HepG2 (cell line): ENCODE data around the gene PGS1.

ENCODE experiments used
- BRD4 ChIP-seq: sonication (generic); formaldehyde crosslinking; IDR thresholded peaks from 2 replicates; pipeline ENCODE4 v1.4.0; 2020; ENCODE audit warnings: missing genetic modification reagents
- CTCF ChIP-seq: sonication (generic); formaldehyde crosslinking; IDR thresholded peaks from 2 replicates; pipeline ENCODE4 v1.5.0; 2020; ENCODE audit warnings: mild to moderate bottlenecking, missing genetic modification reagents, moderate library complexity
- ELF4 ChIP-seq: sonication (generic); formaldehyde crosslinking; IDR thresholded peaks from 2 replicates; pipeline ENCODE4 v1.5.0; 2020; ENCODE audit warnings: missing genetic modification reagents, mild to moderate bottlenecking, moderate library complexity, borderline replicate concordance
- FOXJ3 ChIP-seq: sonication (generic); formaldehyde crosslinking; IDR thresholded peaks from 2 replicates; pipeline ENCODE4 v1.4.0; 2020; ENCODE audit warnings: missing genetic modification reagents, mild to moderate bottlenecking, borderline replicate concordance
- KLF12 ChIP-seq: sonication (generic); formaldehyde crosslinking; IDR thresholded peaks from 2 replicates; pipeline ENCODE4 v1.4.0; 2020; ENCODE audit warnings: missing genetic modification reagents, borderline replicate concordance
- SRF ChIP-seq: IDR thresholded peaks from 2 replicates; pipeline ENCODE4 v1.6.1; 2011; ENCODE audit warnings: mild to moderate bottlenecking, low read depth, low read length, moderate library complexity

GRCh38 chr17:78347453-78347852 lies 31.0 kb upstream of the PGS1 start:
- TF ChIP-seq BRD4 (CRISPR knock-in tag) (no peak), FOXJ3 (no peak), KLF12 (CRISPR knock-in tag) (no peak), SRF (no peak), CTCF (no peak), ELF4 (CRISPR knock-in tag) (no peak)
